ENCODE measurements around the gene MT1A. TPM values are rescaled to one million over a fixed set of nuclear protein-coding genes. Genes with fewer than 3 reads are reported as not detected.
"Not testable (repeated sequence)": the region's sequence is repeated elsewhere in the genome, so short reads cannot be mapped to it uniquely, and the experiment has no call there.

MT1A gene
- total and polyA plus RNA-seq, 2 donors (not counting 3 experiments of a cell fraction or from before 2014, with no cell fraction given): 6.5 to 8.4 TPM

DNA sequence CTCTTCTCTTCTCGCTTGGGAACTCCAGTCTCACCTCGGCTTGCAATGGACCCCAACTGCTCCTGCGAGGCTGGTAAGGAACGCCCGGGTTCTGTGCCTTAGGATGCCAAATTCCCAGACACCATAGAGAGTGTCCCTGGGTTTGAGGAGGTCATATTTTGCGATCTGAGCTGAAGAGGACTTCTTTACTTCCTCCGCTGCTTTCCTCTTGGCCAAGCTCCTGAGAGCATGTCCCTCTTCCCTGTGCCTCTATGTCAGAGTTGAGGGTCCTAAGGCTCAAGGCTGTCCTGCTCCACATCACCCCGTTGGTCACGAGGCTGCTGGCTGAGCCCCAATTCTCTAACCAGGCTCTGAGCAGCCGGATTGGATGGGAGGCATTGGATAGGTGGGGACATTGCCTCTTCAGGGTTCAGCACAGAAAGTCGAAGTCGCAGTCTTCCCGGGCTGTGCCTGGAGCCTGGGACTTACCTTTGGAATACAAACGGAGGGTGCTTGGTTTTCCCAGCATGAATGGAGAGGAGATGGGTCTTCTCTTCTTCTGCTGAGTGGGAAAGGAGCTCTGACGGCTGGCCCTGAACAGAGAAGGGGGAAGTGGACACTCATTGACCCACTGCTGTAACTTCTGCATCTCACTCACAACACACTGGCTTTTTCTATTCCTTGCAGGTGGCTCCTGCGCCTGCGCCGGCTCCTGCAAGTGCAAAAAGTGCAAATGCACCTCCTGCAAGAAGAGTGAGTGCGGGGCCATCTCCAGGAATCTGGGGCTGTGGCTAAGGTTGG is 31.6 kb downstream of the MT1A start:
- CTCF ChIA-PET: interaction anchor here (1.3 kb wide), 1 partner anchor 32 kb away, joined by 5 read pairs; no protein-coding TSS in a partner anchor
- dilution Hi-C loops (cut with MboI; ENCODE audit: extremely low pct_ligation_motif_present, low sequenced_read_pairs): no loop called here
- no peaks in the 10 kb centered on the region for H4K20me1 ChIP-seq (replicated peaks; ENCODE audit: control insufficient read depth, extremely low read depth, insufficient read depth, low read length)
- POLR2A ChIA-PET: no interaction called here
- H3K36me3 ChIP-seq (ENCODE audit: control insufficient read depth in 2 of 2, extremely low read depth in 1 of 2, insufficient read depth in 2 of 2, low read length in 2 of 2): no peaks in the 10 kb centered on the region
- H3K27me3 ChIP-seq (ENCODE audit: control insufficient read depth in 2 of 2, insufficient read depth in 2 of 2, low read length in 2 of 2): peaks cover 69 to 83% of the 10 kb centered on the region in 2 experiments
- TF ChIP-seq, protein P1, sequence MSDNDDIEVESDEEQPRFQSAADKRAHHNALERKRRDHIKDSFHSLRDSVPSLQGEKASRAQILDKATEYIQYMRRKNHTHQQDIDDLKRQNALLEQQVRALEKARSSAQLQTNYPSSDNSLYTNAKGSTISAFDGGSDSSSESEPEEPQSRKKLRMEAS (IDR thresholded peaks at IDR 0.05; ENCODE audit: insufficient read depth, insufficient read length): no peak
- TF ChIP-seq JUN (IDR thresholded peaks at IDR 0.05; ENCODE audit: borderline replicate concordance, insufficient read depth, insufficient read length, low read depth) (no peak), MYC (IDR thresholded peaks at IDR 0.05; ENCODE audit: low read depth, low read length) (no peak), EZH2 (IDR thresholded peaks at IDR 0.05; ENCODE audit: borderline replicate concordance, low read depth, low read length, severe bottlenecking) (peak; percentile 50), POLR2AphosphoS5 (IDR thresholded peaks at IDR 0.05; ENCODE audit: insufficient read depth, low read depth, low read length) (no peak)
- intact Hi-C loops (cut with micrococcal nuclease): no loop called here
- no peaks in the 10 kb centered on the region for H3K4me1 ChIP-seq (ENCODE audit: control insufficient read depth, extremely low read depth, insufficient read depth, low read length)
- DNase-seq (ENCODE audit: low read depth, low spot score) (no peak), FAIRE-seq (no peak)
- H2AFZ ChIP-seq (ENCODE audit: low read depth, low read length): no peak overlapping the region
- no peak overlapping the region for H3K4me2 ChIP-seq (ENCODE audit: insufficient read depth, low read length)
- BruUV-seq (replicated peaks): no TSS peak
- H3K4me3 ChIP-seq (replicated peaks in 1 of 3; ENCODE audit: insufficient read depth in 1 of 3, low read depth in 1 of 3, low read length in 3 of 3): no peak overlapping the region
- no peak overlapping the region for H3K27ac ChIP-seq (ENCODE audit: insufficient read depth, low read depth, low read length)
- H3K9me3 ChIP-seq (replicated peaks; ENCODE audit: control insufficient read depth, insufficient read depth, low read length): no peaks in the 10 kb centered on the region
- no peaks in the 10 kb centered on the region for H3K9me1 ChIP-seq (replicated peaks; ENCODE audit: control insufficient read depth, extremely low read depth, insufficient read depth, low read length)
- H3K79me2 ChIP-seq (ENCODE audit: control insufficient read depth, insufficient read depth, low read length): no peaks in the 10 kb centered on the region
- no peak overlapping the region for H3K9ac ChIP-seq (replicated peaks; ENCODE audit: extremely low read depth, insufficient read depth, low read length)

DNA sequence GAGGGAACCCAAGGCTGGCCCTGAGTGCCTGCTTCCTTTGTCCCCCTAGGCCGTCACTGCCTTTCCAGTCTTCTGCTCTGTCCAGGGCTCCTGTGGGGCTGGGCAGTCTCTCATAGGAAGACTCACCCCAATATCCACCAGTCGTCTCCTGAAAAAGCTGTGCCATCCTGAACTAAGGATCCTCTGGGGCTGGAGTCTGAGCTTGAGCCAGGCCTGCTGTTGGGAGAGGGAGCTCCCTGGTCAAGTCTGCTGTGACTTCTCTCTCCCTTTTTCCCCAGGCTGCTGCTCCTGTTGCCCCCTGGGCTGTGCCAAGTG is 32.1 kb downstream of the MT1A start:
- no peak for TF ChIP-seq POLR2AphosphoS5 (IDR thresholded peaks at IDR 0.05; ENCODE audit: insufficient read depth, low read depth, low read length)
- H3K4me1 ChIP-seq (ENCODE audit: control insufficient read depth, extremely low read depth, insufficient read depth, low read length): no peaks in the 10 kb centered on the region
- intact Hi-C loops (cut with micrococcal nuclease): no loop called here
- ChIA-PET CTCF (interaction anchor here (1.3 kb wide), 1 partner anchor 31 kb away, joined by 5 read pairs; no protein-coding TSS in a partner anchor), POLR2A (no interaction called here)
- H2AFZ ChIP-seq (ENCODE audit: low read depth, low read length): no peak overlapping the region
- H3K9me1 ChIP-seq (replicated peaks; ENCODE audit: control insufficient read depth, extremely low read depth, insufficient read depth, low read length): no peaks in the 10 kb centered on the region
- DNase-seq (ENCODE audit: low read depth, low spot score) (no peak), FAIRE-seq (no peak)
- no peaks in the 10 kb centered on the region for H4K20me1 ChIP-seq (replicated peaks; ENCODE audit: control insufficient read depth, extremely low read depth, insufficient read depth, low read length)
- dilution Hi-C loops (cut with MboI; ENCODE audit: extremely low pct_ligation_motif_present, low sequenced_read_pairs): no loop called here
- H3K4me3 ChIP-seq (replicated peaks in 1 of 3; ENCODE audit: insufficient read depth in 1 of 3, low read depth in 1 of 3, low read length in 3 of 3): no peak overlapping the region
- H3K27me3 ChIP-seq (ENCODE audit: control insufficient read depth in 2 of 2, insufficient read depth in 2 of 2, low read length in 2 of 2): peaks cover 70 to 85% of the 10 kb centered on the region in 2 experiments
- H3K36me3 ChIP-seq (ENCODE audit: control insufficient read depth in 2 of 2, extremely low read depth in 1 of 2, insufficient read depth in 2 of 2, low read length in 2 of 2): no peaks in the 10 kb centered on the region
- no peaks in the 10 kb centered on the region for H3K79me2 ChIP-seq (ENCODE audit: control insufficient read depth, insufficient read depth, low read length)
- H3K9ac ChIP-seq (replicated peaks; ENCODE audit: extremely low read depth, insufficient read depth, low read length): no peak overlapping the region
- no peak overlapping the region for H3K27ac ChIP-seq (ENCODE audit: insufficient read depth, low read depth, low read length)
- no TSS peak for BruUV-seq (replicated peaks)
- H3K9me3 ChIP-seq (replicated peaks; ENCODE audit: control insufficient read depth, insufficient read depth, low read length): no peaks in the 10 kb centered on the region
- no peak overlapping the region for H3K4me2 ChIP-seq (ENCODE audit: insufficient read depth, low read length)

DNA sequence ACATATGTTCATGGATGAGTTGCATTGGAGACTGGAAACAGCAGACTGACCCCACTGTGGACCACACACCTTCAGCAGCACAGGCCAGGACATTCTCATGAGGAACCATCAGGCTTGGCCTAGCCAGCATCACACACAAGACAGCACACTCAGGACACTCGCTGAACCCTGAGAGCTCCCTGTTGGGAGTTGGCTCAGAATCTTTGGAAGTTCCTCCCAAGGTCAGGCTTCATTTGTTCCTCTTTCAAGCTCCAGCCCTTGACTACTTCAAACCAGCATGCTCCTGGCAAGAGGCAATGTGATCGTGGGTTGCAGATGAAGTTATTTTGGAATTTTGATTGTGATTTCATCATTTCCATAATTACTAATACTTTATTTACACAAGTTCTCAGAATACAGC is 33.2 kb downstream of the MT1A start:
- peaks cover 70 to 79% of the 10 kb centered on the region in 2 experiments for H3K27me3 ChIP-seq (ENCODE audit: control insufficient read depth in 2 of 2, insufficient read depth in 2 of 2, low read length in 2 of 2)
- H2AFZ ChIP-seq (ENCODE audit: low read depth, low read length); H4K20me1 ChIP-seq (replicated peaks; ENCODE audit: control insufficient read depth, extremely low read depth, insufficient read depth, low read length); DNase-seq (ENCODE audit: low read depth, low spot score); H3K9ac ChIP-seq (replicated peaks; ENCODE audit: extremely low read depth, insufficient read depth, low read length); H3K4me3 ChIP-seq (replicated peaks in 1 of 3; ENCODE audit: insufficient read depth in 1 of 3, low read depth in 1 of 3, low read length in 3 of 3); H3K79me2 ChIP-seq (ENCODE audit: control insufficient read depth, insufficient read depth, low read length); H3K36me3 ChIP-seq (ENCODE audit: control insufficient read depth in 2 of 2, extremely low read depth in 1 of 2, insufficient read depth in 2 of 2, low read length in 2 of 2); BruUV-seq (replicated peaks); H3K4me2 ChIP-seq (ENCODE audit: insufficient read depth, low read length); dilution Hi-C loops (cut with MboI; ENCODE audit: extremely low pct_ligation_motif_present, low sequenced_read_pairs); H3K4me1 ChIP-seq (ENCODE audit: control insufficient read depth, extremely low read depth, insufficient read depth, low read length); H3K27ac ChIP-seq (ENCODE audit: insufficient read depth, low read depth, low read length); intact Hi-C loops (cut with micrococcal nuclease); H3K9me3 ChIP-seq (replicated peaks; ENCODE audit: control insufficient read depth, insufficient read depth, low read length); POLR2A ChIA-PET; H3K9me1 ChIP-seq (replicated peaks; ENCODE audit: control insufficient read depth, extremely low read depth, insufficient read depth, low read length): not testable (repeated sequence)
- CTCF ChIA-PET: interaction anchor here (2.4 kb wide), 1 partner anchor 20 kb away, joined by 6 read pairs; the partner anchor contains the start of gene MT1B
- FAIRE-seq: peak; percentile 68
